Measurements from ENCODE around the gene RALGDS.

- TF ChIP-seq, protein P1, sequence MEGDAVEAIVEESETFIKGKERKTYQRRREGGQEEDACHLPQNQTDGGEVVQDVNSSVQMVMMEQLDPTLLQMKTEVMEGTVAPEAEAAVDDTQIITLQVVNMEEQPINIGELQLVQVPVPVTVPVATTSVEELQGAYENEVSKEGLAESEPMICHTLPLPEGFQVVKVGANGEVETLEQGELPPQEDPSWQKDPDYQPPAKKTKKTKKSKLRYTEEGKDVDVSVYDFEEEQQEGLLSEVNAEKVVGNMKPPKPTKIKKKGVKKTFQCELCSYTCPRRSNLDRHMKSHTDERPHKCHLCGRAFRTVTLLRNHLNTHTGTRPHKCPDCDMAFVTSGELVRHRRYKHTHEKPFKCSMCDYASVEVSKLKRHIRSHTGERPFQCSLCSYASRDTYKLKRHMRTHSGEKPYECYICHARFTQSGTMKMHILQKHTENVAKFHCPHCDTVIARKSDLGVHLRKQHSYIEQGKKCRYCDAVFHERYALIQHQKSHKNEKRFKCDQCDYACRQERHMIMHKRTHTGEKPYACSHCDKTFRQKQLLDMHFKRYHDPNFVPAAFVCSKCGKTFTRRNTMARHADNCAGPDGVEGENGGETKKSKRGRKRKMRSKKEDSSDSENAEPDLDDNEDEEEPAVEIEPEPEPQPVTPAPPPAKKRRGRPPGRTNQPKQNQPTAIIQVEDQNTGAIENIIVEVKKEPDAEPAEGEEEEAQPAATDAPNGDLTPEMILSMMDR (conservative IDR thresholded peaks at IDR 0.05), result no peak
- no peak for TF ChIP-seq ZFX (IDR thresholded peaks at IDR 0.05)
Observed at GRCh38 chr9:133130685-133131244, 9.7 kb upstream of the RALGDS start.

Measured in C4-2B (cell line).